ENCODE data around the gene GPR157.

- TF ChIP-seq, protein P1, sequence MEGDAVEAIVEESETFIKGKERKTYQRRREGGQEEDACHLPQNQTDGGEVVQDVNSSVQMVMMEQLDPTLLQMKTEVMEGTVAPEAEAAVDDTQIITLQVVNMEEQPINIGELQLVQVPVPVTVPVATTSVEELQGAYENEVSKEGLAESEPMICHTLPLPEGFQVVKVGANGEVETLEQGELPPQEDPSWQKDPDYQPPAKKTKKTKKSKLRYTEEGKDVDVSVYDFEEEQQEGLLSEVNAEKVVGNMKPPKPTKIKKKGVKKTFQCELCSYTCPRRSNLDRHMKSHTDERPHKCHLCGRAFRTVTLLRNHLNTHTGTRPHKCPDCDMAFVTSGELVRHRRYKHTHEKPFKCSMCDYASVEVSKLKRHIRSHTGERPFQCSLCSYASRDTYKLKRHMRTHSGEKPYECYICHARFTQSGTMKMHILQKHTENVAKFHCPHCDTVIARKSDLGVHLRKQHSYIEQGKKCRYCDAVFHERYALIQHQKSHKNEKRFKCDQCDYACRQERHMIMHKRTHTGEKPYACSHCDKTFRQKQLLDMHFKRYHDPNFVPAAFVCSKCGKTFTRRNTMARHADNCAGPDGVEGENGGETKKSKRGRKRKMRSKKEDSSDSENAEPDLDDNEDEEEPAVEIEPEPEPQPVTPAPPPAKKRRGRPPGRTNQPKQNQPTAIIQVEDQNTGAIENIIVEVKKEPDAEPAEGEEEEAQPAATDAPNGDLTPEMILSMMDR (IDR thresholded peaks at IDR 0.05) = no peak
- no peak for TF ChIP-seq EZH2phosphoT487 (IDR thresholded peaks at IDR 0.05)
Measured at GRCh38 chr1:9086796-9087195, 42.1 kb downstream of the GPR157 start.
